ENCODE data around the gene MUC6.

Gene MUC6

DNA sequence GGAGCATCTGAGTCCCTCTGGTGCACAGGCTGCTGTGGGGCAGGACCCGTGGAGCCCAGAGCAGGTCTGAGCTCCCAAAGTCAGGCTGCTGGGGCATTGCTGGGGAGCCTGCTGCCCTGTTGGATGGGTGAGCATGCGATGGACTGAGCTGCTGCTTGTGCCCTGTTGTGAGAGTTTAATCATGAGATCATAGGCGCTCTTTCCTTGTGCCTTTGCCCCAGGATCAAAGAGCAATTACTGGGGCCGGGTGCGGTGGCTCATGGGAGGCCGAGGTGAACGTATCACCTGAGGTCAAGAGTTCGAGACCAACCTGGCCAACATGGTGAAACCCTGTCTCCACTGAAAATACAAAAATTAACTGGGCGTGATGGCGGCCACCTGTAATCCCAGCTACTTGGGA lies 37.5 kb downstream of the MUC6 start:
- H3K4me1 ChIP-seq (ENCODE audit: control insufficient read depth, insufficient read depth, low read length): no peaks in the 10 kb centered on the region
- no peak overlapping the region for H3K4me3 ChIP-seq (ENCODE audit: low read depth, low read length)
- no peaks in the 10 kb centered on the region for H3K9me3 ChIP-seq (ENCODE audit: control insufficient read depth, insufficient read depth, low read length)
- no peak overlapping the region for H3K9ac ChIP-seq (ENCODE audit: low read depth, low read length)
- H3K36me3 ChIP-seq (ENCODE audit: control insufficient read depth, insufficient read depth, low read length): peaks cover 52% of the 10 kb centered on the region
- H3K27me3 ChIP-seq (ENCODE audit: control insufficient read depth, insufficient read depth, low read length): no peaks in the 10 kb centered on the region
- H3K27ac ChIP-seq (ENCODE audit: low read depth, low read length): no peak overlapping the region

DNA sequence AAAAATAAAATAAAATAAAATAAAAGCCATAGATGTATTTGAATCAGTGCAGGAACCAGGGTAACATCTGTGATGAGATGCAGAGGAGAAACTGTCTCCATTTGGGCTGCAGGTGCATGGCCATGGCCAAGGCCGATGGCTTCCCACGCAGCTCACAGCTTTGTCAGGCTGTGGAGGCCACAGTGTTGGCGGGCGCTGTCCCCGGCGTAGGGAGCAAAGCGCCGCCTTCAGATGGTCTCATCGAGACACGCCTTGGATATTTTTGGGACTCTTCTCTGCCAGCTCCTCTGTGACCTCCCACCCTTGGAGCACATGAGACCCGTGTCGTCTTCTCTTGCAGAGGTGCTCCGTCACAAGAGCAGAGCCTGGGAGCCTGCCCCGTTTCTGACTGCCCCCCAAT lies 38.6 kb downstream of the MUC6 start:
- H3K36me3 ChIP-seq (ENCODE audit: control insufficient read depth, insufficient read depth, low read length): peaks cover 59% of the 10 kb centered on the region

DNA sequence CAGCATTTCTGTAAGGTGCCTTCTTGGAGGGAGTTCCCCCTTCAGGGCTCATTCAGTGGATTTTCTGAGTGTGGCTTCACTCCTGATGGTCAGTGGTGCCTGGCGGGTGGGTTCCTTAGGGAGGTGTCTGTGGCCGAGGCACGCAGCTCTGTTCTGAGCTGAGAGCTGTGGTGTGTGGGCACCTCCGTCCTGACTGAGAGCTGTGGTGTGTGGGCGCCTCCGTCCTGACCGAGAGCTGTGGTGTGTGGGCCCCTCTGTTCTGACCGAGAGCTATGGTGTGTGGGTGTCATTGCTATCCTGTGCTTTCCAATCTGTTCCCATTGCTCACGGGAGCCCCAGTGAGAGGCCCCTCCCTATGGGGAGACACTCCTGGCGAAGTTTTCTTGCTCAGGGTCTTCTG lies 39.8 kb downstream of the MUC6 start:
- no peaks in the 10 kb centered on the region for H3K27me3 ChIP-seq (ENCODE audit: control insufficient read depth, insufficient read depth, low read length)
- H3K9me3 ChIP-seq (ENCODE audit: control insufficient read depth, insufficient read depth, low read length): no peaks in the 10 kb centered on the region
- no peak overlapping the region for H3K27ac ChIP-seq (ENCODE audit: low read depth, low read length)
- no peak overlapping the region for H3K9ac ChIP-seq (ENCODE audit: low read depth, low read length)
- no peaks in the 10 kb centered on the region for H3K4me1 ChIP-seq (ENCODE audit: control insufficient read depth, insufficient read depth, low read length)
- no peak overlapping the region for H3K4me3 ChIP-seq (ENCODE audit: low read depth, low read length)
- peaks cover 59% of the 10 kb centered on the region for H3K36me3 ChIP-seq (ENCODE audit: control insufficient read depth, insufficient read depth, low read length)

More for the DNA sequence above, 38.6 kb downstream of the MUC6 start:
- H3K4me1 ChIP-seq (ENCODE audit: control insufficient read depth, insufficient read depth, low read length): no peaks in the 10 kb centered on the region
- no peak overlapping the region for H3K4me3 ChIP-seq (ENCODE audit: low read depth, low read length)
- H3K27ac ChIP-seq (ENCODE audit: low read depth, low read length): no peak overlapping the region
- no peaks in the 10 kb centered on the region for H3K9me3 ChIP-seq (ENCODE audit: control insufficient read depth, insufficient read depth, low read length)
- H3K9ac ChIP-seq (ENCODE audit: low read depth, low read length): no peak overlapping the region
- no peaks in the 10 kb centered on the region for H3K27me3 ChIP-seq (ENCODE audit: control insufficient read depth, insufficient read depth, low read length)

DNA sequence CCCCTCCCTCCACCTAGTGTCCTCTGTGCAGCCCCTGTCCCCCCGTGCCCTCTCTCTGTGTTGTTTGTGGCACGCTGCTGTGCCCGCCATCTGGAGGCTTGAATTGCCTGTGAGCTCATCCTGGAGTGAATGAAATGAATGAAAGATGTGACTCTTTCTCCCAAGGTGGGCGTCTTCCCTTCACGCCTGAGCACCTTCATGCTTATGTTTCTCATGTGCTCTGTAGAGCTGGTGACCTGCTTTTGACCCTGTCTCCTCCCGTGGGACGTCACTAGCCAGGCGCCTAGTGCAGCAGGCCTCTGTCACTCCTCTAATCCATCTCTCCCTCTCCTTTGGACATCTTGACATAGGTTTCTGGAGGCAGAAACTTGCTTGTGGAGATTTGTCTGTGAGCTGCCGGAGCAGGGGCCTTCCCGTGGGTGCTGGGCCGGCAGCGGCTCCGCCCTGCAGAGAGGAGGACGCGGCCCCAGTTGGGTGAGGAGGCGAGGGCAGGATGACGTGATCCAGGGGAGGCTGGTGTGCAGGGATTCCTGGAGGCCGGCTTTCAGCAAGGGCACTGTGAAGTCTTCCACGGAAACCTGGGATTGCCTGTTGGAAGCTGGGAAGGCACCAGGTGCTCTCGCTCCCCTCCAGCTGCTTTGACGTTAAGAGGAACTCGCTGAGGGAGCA lies 40.6 kb downstream of the MUC6 start:
- H3K27ac ChIP-seq (ENCODE audit: low read depth, low read length): no peak overlapping the region
- no peak overlapping the region for H3K4me3 ChIP-seq (ENCODE audit: low read depth, low read length)
- no peak overlapping the region for H3K9ac ChIP-seq (ENCODE audit: low read depth, low read length)
- no peaks in the 10 kb centered on the region for H3K9me3 ChIP-seq (ENCODE audit: control insufficient read depth, insufficient read depth, low read length)
- no peaks in the 10 kb centered on the region for H3K4me1 ChIP-seq (ENCODE audit: control insufficient read depth, insufficient read depth, low read length)
- H3K27me3 ChIP-seq (ENCODE audit: control insufficient read depth, insufficient read depth, low read length): no peaks in the 10 kb centered on the region
- H3K36me3 ChIP-seq (ENCODE audit: control insufficient read depth, insufficient read depth, low read length): peaks cover 51% of the 10 kb centered on the region

DNA sequence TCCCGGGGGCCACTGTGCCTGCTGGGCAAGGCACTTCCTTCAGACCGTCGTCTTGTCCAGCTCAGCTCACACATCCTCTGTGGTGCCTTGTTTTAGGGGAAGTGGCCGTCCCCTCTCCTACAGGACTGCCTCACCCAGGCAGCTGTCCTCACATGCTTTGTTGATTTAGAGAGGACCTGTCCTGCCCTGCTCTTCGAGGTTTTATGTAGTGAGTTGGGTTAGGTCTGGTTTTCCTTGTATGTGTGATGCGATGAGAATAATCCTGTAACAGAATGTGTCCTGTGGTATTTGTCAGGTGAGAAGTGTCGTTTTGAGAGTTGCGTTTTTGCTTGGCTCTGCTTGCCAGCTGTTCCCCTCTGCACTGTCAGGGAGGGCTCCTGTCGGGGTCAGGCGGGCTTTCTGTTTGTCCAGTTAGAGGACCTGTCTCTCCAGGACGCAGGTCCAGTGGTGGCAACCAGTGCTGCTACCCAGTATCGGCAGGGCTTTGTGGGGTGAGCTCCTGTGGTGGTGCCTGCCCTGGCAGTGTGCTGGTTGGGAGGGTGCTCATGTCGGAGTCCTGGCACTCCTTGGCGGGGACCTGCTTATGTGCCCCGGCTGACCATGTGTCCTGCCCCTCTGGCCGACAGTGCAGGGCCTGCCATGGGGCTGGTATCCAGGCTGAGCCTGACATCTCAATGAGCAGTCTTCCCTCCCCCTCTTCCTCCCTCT lies 41.3 kb downstream of the MUC6 start:
- H3K27me3 ChIP-seq (ENCODE audit: control insufficient read depth, insufficient read depth, low read length): no peaks in the 10 kb centered on the region
- H3K36me3 ChIP-seq (ENCODE audit: control insufficient read depth, insufficient read depth, low read length): peaks cover 49% of the 10 kb centered on the region
- H3K9ac ChIP-seq (ENCODE audit: low read depth, low read length): no peak overlapping the region
- H3K27ac ChIP-seq (ENCODE audit: low read depth, low read length): no peak overlapping the region
- no peak overlapping the region for H3K4me3 ChIP-seq (ENCODE audit: low read depth, low read length)
- no peaks in the 10 kb centered on the region for H3K9me3 ChIP-seq (ENCODE audit: control insufficient read depth, insufficient read depth, low read length)
- no peaks in the 10 kb centered on the region for H3K4me1 ChIP-seq (ENCODE audit: control insufficient read depth, insufficient read depth, low read length)

DNA sequence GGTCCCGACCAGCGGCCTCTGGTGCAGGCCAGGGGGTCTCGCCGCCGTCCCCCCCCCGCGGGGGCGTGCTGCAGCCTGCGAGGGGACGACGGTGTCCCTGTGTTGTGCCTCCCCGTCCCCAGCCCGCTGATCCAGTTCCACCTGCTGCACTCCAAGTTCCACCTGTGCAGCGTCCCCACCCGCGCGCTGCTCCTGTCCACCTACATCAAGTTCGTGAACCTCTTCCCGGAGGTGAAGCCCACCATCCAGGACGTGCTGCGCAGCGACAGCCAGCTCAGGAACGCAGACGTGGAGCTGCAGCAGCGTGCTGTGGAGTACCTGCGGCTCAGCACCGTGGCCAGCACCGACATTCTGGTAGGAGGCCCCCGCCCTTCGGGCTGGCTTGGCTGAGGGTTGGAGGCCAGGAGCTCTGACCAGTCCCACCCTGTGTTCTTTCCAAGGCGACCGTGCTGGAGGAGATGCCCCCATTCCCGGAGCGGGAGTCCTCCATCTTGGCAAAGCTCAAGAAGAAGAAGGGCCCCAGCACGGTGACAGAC lies 42.8 kb downstream of the MUC6 start:
- Histone ChIP-seq H3K27ac (ENCODE audit: low read depth, low read length) (no peak overlapping the region), H3K9ac (ENCODE audit: low read depth, low read length) (no peak overlapping the region), H3K9me3 (ENCODE audit: control insufficient read depth, insufficient read depth, low read length) (no peaks in the 10 kb centered on the region), H3K27me3 (ENCODE audit: control insufficient read depth, insufficient read depth, low read length) (no peaks in the 10 kb centered on the region), H3K4me1 (ENCODE audit: control insufficient read depth, insufficient read depth, low read length) (no peaks in the 10 kb centered on the region), H3K36me3 (ENCODE audit: control insufficient read depth, insufficient read depth, low read length) (peaks cover 64% of the 10 kb centered on the region), H3K4me3 (ENCODE audit: low read depth, low read length) (no peak overlapping the region)

DNA sequence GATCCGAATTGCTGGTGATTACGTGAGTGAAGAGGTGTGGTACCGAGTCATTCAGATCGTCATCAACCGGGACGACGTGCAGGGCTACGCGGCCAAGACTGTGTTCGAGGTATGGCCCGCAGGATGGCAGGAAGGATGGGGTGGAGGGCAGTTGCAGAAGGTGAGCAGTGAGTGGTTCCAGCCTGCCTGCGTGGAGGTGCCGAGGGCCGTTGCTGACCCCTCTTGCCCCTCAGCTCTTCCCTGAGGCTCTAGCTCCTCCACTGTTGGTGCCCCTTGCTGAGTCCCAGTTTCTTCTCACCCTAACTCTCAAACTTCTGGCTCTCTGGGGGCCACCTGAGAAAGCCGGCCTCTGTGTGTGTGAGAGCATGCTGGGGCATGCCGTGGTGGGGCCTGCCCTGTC lies 43.9 kb downstream of the MUC6 start:
- H3K4me1 ChIP-seq (ENCODE audit: control insufficient read depth, insufficient read depth, low read length): no peaks in the 10 kb centered on the region
- no peaks in the 10 kb centered on the region for H3K27me3 ChIP-seq (ENCODE audit: control insufficient read depth, insufficient read depth, low read length)
- no peak overlapping the region for H3K27ac ChIP-seq (ENCODE audit: low read depth, low read length)
- no peaks in the 10 kb centered on the region for H3K9me3 ChIP-seq (ENCODE audit: control insufficient read depth, insufficient read depth, low read length)
- no peak overlapping the region for H3K4me3 ChIP-seq (ENCODE audit: low read depth, low read length)
- no peak overlapping the region for H3K9ac ChIP-seq (ENCODE audit: low read depth, low read length)
- peaks cover 75% of the 10 kb centered on the region for H3K36me3 ChIP-seq (ENCODE audit: control insufficient read depth, insufficient read depth, low read length)

DNA sequence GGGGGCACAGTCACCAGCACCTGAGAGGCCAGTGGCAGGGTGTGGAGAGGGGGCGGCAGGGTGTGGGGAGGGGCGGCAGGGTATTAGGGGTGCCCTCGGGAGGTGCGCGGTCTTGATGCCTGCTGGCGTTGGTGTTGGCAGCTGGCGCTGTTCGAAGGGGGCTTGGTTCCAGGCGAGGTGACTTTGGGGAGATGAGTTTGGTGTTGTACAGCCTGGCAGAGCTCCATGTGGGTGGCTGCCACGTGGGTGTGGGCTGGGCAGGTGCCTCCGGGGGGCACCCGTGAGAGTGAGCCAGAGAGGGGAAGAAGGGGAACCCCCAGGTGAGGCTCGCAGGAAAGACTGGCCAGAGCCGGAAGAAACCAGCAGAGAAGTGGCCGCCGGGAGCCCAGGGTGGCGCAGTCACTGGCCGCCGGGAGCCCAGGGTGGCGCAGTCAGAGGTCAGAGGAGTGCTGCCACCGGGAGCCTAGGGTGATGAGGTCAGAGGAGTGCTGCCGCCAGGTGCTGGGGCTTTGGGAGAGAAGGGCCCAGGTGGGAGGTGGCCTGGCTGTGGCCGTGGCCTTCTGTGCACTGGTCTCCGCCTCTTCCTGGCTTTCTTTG lies 44.7 kb downstream of the MUC6 start:
- no peaks in the 10 kb centered on the region for H3K4me1 ChIP-seq (ENCODE audit: control insufficient read depth, insufficient read depth, low read length)
- no peaks in the 10 kb centered on the region for H3K27me3 ChIP-seq (ENCODE audit: control insufficient read depth, insufficient read depth, low read length)
- no peak overlapping the region for H3K4me3 ChIP-seq (ENCODE audit: low read depth, low read length)
- no peak overlapping the region for H3K27ac ChIP-seq (ENCODE audit: low read depth, low read length)
- no peak overlapping the region for H3K9ac ChIP-seq (ENCODE audit: low read depth, low read length)
- peaks cover 78% of the 10 kb centered on the region for H3K36me3 ChIP-seq (ENCODE audit: control insufficient read depth, insufficient read depth, low read length)
- no peaks in the 10 kb centered on the region for H3K9me3 ChIP-seq (ENCODE audit: control insufficient read depth, insufficient read depth, low read length)

DNA sequence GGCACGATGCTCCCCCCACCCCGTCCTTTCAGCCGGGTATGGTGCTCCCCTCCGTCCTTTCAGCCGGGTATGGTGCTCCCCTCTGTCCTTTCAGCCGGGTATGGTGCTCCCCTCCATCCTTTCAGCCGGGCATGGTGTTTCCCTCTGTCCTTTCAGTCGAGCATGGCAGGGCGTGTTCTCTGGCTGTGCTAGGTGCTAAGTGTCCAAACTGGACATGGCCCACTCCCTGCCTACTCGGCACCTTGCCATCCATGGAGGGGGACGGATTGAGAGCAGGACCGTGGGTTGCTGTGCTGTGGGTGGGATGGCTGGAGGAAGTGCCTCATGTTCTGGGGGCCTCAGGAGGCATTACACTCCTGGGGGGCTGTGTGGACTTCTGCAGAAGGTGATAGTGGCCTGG lies 45.5 kb downstream of the MUC6 start:
- Histone ChIP-seq H3K9me3 (ENCODE audit: control insufficient read depth, insufficient read depth, low read length) (no peaks in the 10 kb centered on the region), H3K27ac (ENCODE audit: low read depth, low read length) (no peak overlapping the region), H3K4me3 (ENCODE audit: low read depth, low read length) (no peak overlapping the region), H3K27me3 (ENCODE audit: control insufficient read depth, insufficient read depth, low read length) (no peaks in the 10 kb centered on the region), H3K36me3 (ENCODE audit: control insufficient read depth, insufficient read depth, low read length) (peaks cover 78% of the 10 kb centered on the region), H3K4me1 (ENCODE audit: control insufficient read depth, insufficient read depth, low read length) (no peaks in the 10 kb centered on the region), H3K9ac (ENCODE audit: low read depth, low read length) (no peak overlapping the region)

DNA sequence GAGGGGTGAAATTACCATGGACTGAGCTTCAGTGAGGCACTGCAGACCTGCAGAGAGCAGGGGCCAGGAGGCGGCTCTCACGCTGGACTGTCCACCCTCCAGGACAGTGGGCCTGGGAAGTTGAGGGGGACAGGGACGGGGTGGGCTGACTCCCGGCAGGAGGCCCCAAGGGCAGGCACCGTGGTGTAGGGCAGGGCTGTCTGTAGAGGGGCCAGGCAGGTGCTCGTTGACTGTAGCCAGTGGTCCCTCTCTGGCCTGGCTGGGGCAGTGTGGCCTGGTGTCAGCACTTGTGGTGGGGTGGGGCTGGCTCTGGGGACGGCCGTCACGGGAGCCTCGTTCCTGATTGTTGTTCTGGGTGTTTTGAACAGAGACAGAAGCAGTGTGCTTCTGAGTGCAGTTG lies 46.4 kb downstream of the MUC6 start:
- no peaks in the 10 kb centered on the region for H3K4me1 ChIP-seq (ENCODE audit: control insufficient read depth, insufficient read depth, low read length)
- H3K27ac ChIP-seq (ENCODE audit: low read depth, low read length): no peak overlapping the region
- H3K36me3 ChIP-seq (ENCODE audit: control insufficient read depth, insufficient read depth, low read length): peaks cover 80% of the 10 kb centered on the region
- H3K9ac ChIP-seq (ENCODE audit: low read depth, low read length): no peak overlapping the region
- H3K9me3 ChIP-seq (ENCODE audit: control insufficient read depth, insufficient read depth, low read length): no peaks in the 10 kb centered on the region
- H3K27me3 ChIP-seq (ENCODE audit: control insufficient read depth, insufficient read depth, low read length): no peaks in the 10 kb centered on the region
- H3K4me3 ChIP-seq (ENCODE audit: low read depth, low read length): no peak overlapping the region

DNA sequence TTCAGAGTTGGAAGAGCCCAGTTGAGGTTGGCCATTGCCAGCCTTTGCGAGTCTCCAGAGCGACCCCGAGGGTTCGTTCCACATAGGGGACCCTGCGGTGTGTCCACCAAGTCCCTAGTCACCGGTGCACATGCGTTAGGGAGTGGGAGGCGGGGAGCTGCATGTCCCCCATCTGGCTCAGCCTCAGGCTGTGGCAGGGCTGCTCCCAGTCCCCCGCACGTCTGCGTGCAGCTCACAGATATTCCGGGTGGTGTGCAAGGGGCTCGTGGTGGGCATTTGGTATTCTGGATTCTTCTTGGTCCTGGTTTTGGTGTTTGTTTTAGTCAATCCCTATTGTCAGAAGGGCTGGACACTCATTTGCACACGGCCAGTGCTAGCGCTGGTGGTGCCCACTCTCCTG lies 48.8 kb downstream of the MUC6 start:
- Histone ChIP-seq H3K36me3 (ENCODE audit: control insufficient read depth, insufficient read depth, low read length) (peaks cover 74% of the 10 kb centered on the region), H3K27me3 (ENCODE audit: control insufficient read depth, insufficient read depth, low read length) (no peaks in the 10 kb centered on the region), H3K4me3 (ENCODE audit: low read depth, low read length) (no peak overlapping the region), H3K9me3 (ENCODE audit: control insufficient read depth, insufficient read depth, low read length) (no peaks in the 10 kb centered on the region), H3K9ac (ENCODE audit: low read depth, low read length) (no peak overlapping the region), H3K27ac (ENCODE audit: low read depth, low read length) (no peak overlapping the region), H3K4me1 (ENCODE audit: control insufficient read depth, insufficient read depth, low read length) (no peaks in the 10 kb centered on the region)
